GM12891 (cell line): Measurements from ENCODE around the gene AFG3L2.

Experiments
- DNase-seq: peaks from one replicate; pipeline ENCODE4 v3.0.0; 2011; ENCODE audit warnings: low spot score; ENCODE audit not compliant: insufficient read length
- FAIRE-seq: peaks from 2 replicates; lab custom pipeline; 2011; peaks lifted over from hg19 to GRCh38; lab: Jason Lieb, UNC
- PAX5 ChIP-seq: IDR thresholded peaks from 2 replicates; pipeline ENCODE4 v1.6.1; 2011; ENCODE audit warnings: low read length, moderate library complexity, mild to moderate bottlenecking; ENCODE audit not compliant: insufficient read depth, severe bottlenecking
- POLR2A ChIP-seq: IDR thresholded peaks from 2 replicates; pipeline ENCODE4 v1.6.1; 2011; ENCODE audit warnings: low read depth, low read length, control low read depth
- POLR2AphosphoS5 ChIP-seq: IDR thresholded peaks from 2 replicates; pipeline ENCODE4 v1.6.1; 2011; ENCODE audit warnings: low read depth, low read length, control low read depth
- POU2F2 ChIP-seq: IDR thresholded peaks from 2 replicates; pipeline ENCODE4 v1.6.1; 2011; ENCODE audit warnings: low read depth, mild to moderate bottlenecking, control low read depth, low read length, moderate library complexity
- SPI1 ChIP-seq: IDR thresholded peaks from 2 replicates; pipeline ENCODE4 v1.6.1; 2011; ENCODE audit warnings: low read depth, low read length, control low read depth
- TAF1 ChIP-seq: IDR thresholded peaks from 2 replicates; pipeline ENCODE4 v1.6.1; 2011; ENCODE audit warnings: low read depth, low read length, control low read depth

AFG3L2 gene

GRCh38 chr18:12314591-12315305, 62.3 kb downstream of the AFG3L2 start:
- DNase-seq (no peak), FAIRE-seq (no peak)
- no peak for TF ChIP-seq POLR2AphosphoS5

- FAIRE-seq, result no peak
- TF ChIP-seq POLR2AphosphoS5 (no peak), PAX5 (no peak), SPI1 (no peak), TAF1 (no peak), POU2F2 (no peak), POLR2A (no peak)
- no peak for DNase-seq
These were observed 63.3 kb downstream of the AFG3L2 start for GRCh38 chr18:12313530-12314245.

GRCh38 chr18:12312976-12313375, 64.1 kb downstream of the AFG3L2 start:
- TF ChIP-seq POLR2AphosphoS5 (no peak), TAF1 (no peak), SPI1 (no peak), POU2F2 (no peak), POLR2A (no peak), PAX5 (no peak)
- DNase-seq, result no peak
- FAIRE-seq, result no peak

GRCh38 chr18:12310762-12311161, 66.3 kb downstream of the AFG3L2 start:
- no peak for DNase-seq
- TF ChIP-seq POU2F2 (no peak), POLR2AphosphoS5 (no peak), PAX5 (no peak), POLR2A (no peak), TAF1 (no peak), SPI1 (no peak)
- FAIRE-seq, result no peak

- peak; percentile 70 for FAIRE-seq
- DNase-seq, result no peak
- no peak for TF ChIP-seq POLR2AphosphoS5
- no peak for TF ChIP-seq POLR2A
These were observed 67.3 kb downstream of the AFG3L2 start for GRCh38 chr18:12309683-12310198.

GRCh38 chr18:12308386-12309100, 68.5 kb downstream of the AFG3L2 start:
- FAIRE-seq (peak; percentile 88), DNase-seq (peak; percentile 62)
- TF ChIP-seq POLR2A (no peak), PAX5 (no peak), POLR2AphosphoS5 (no peak), SPI1 (peak; percentile 41; the same call in 1 of the 2 replicates), POU2F2 (no peak), TAF1 (0 out of 2 replicates have a peak, but pooled peaks have one; percentile 3)

- DNase-seq, result peak; percentile 87
- no peak for FAIRE-seq
- TF ChIP-seq SPI1, result no peak
- peak; percentile 69; the same call in 1 of the 2 replicates for TF ChIP-seq POLR2AphosphoS5
- peak; percentile 76 for TF ChIP-seq TAF1
- no peak for TF ChIP-seq POU2F2
- TF ChIP-seq PAX5, result no peak
- peak; percentile 67 for TF ChIP-seq POLR2A
These were observed 69.2 kb downstream of the AFG3L2 start, which contains the start of gene TUBB6 for GRCh38 chr18:12307701-12308385. Gene TUBB6 (plus strand): TSS chr18:12308241. CDS start chr18:12308293, 52 bp downstream.

GRCh38 chr18:12306752-12307700, 70.0 kb downstream of the AFG3L2 start:
- FAIRE-seq (peak; percentile 56), DNase-seq (no peak)
- TF ChIP-seq POLR2A (no peak), SPI1 (no peak), PAX5 (no peak), TAF1 (no peak), POU2F2 (no peak)

- no peak for DNase-seq
- TF ChIP-seq POLR2AphosphoS5, result no peak
- no peak for FAIRE-seq
These were observed 70.9 kb downstream of the AFG3L2 start for GRCh38 chr18:12305930-12306629.
